ENCODE measurements around the gene BCAS3.
A peak's percentile ranks its signal among the peaks of the same experiment; 100 is the strongest.
"Not testable (repeated sequence)": the region's sequence is repeated elsewhere in the genome, so short reads cannot be mapped to it uniquely, and the experiment has no call there.

Gene BCAS3

DNA sequence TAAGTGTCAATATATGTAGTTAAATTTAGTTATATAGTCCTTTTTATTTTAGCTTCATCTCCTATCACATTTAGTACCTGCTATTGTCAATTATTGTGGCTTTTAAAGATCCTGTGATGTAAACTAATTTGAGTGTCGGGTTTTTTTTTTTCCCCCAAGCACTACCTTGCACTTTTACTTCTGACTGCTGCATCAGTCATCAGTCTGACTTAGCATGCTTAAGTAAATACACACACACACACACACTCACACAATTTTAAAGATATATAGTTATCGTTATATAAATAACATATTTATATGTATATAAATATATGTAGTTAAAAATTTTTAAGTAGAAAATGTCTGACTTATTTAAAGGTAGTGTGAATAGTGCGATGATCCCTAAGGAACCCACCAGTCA is 127.2 kb downstream of the BCAS3 start:
- DNase-seq, result no peak

DNA sequence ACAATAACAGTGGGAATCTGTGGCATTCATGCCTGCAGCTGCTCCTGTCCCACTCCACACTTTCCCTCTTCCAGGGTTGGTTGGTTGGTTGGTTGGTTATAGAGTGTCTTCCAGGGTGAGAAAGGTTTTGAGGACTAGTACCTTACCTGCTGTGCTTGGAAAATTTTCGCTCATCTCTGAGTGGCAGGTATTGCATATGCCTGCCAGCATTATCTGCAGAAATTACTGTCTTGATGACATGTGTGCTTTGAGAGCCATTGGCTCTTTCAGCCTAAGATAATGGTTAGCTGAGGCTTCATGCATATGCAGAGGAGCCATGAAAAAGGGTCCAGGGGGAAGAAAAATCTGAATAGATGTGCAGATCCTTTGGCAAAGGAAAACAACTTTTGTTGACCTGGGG is 131.8 kb downstream of the BCAS3 start:
- DNase-seq, result no peak

DNA sequence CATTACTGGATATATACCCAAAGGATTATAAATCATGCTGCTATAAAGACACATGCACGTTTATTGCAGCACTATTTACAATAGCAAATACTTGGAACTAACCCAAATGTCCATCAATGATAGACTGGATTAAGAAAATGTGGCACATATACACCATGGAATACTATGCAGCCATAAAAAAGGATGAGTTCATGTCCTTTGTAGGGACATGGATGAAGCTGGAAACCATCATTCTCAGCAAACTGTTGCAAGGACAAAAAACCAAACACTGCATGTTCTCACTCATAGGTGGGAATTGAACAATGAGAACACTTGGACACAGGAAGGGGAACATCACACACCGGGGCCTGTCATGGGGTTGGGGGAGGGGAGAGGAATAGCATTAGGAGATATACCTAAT is 137.3 kb downstream of the BCAS3 start:
- not testable (repeated sequence) for DNase-seq

DNA sequence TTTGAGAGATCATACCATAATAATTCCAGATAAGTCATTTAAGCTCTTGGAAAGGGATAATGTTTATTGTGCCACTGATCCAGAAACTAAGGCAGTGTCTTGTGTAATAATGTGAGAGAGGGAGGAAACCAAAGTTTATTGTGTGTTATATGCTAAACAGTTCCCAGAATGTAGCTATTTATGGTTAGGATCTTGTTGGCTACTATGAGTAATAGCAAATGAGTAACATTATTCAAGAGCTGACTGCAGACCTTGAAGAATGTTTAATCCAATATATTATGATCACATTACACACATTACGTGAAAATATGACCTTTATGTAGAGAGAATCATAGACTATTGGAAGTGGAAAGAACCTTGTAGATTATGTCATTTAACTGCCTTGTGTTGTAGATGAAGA is 139.5 kb downstream of the BCAS3 start:
- no peak for DNase-seq

GRCh38 chr17:60819447-60820130 is 141.9 kb downstream of the BCAS3 start:
- no peak for DNase-seq

GRCh38 chr17:60823515-60823914 is 145.9 kb downstream of the BCAS3 start:
- no peak for DNase-seq

GRCh38 chr17:60825351-60825750 is 147.7 kb downstream of the BCAS3 start:
- no peak for DNase-seq

- DNase-seq, result no peak
Observed at GRCh38 chr17:60827943-60828342, 150.3 kb downstream of the BCAS3 start.

DNA sequence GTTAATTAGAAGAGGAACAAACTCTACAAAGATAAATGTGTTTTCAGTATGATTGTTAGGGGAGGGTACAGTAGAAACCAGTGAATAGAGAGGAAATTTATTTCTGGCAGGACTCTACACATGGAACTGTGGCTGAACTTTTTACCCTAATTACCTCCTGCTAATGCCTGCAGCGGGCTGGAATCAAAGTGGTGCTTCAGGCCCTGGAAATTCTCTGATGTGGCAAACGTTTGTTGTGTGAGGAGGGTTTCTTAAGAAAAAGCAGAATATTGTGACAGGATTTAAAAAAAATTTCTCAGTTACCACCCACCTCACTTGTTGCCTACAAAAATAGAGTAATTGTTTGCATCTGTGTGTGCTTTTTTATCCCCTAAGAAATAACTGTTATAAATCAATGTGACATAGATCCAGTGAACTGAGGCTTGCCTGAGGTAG is 154.5 kb downstream of the BCAS3 start:
- DNase-seq, result no peak

DNA sequence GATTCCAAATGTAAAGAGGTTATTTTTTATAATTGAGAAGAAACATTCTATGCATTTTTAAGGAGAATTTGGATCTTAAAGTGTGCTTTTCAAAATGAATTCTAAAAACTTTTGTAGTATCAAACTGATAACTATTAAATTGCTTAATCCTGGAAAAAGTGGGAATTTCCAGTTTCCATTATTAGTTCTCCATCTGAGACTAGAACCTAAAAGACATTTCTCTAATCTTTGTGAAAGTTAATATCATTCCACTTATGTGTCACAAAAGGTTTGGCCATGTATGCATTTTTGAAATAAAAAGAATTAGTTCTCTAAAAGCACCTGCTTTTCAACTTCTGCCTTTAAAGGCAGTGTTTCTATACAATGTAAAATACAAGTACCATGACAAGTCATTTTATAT is 155.0 kb downstream of the BCAS3 start:
- no peak for DNase-seq

GRCh38 chr17:60840456-60840855 is 162.8 kb downstream of the BCAS3 start:
- no peak for DNase-seq

GRCh38 chr17:60845012-60845411 is 167.4 kb downstream of the BCAS3 start:
- no peak for DNase-seq

GRCh38 chr17:60846175-60846574 is 168.5 kb downstream of the BCAS3 start:
- no peak for DNase-seq

- no peak for DNase-seq
Observed at GRCh38 chr17:60851181-60851580, 173.5 kb downstream of the BCAS3 start.

DNA sequence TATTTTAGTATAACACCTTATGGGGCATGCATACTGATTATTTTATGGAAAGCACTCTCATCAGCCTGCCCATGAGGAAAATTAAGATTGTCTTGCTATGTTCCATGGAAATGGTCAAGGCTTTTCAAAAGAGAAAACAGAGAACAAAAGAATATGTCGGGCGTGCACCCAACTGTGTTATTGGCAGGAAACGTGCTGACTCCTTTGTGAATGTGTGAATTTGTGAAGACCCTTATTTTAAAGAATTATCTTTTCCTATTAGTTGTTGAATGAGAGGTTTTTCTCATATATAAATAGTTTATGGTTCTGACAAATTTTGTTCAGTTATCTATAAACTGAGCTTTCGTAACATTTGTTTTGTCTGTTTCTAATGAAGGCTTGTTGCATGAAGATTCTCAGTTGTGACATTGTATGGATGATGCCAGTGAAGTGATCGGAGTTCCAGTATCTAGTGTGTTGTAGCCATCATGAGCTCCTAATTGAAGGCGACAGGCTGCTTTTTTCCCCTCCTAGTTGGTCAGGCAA is 180.0 kb downstream of the BCAS3 start:
- no peak for DNase-seq

DNA sequence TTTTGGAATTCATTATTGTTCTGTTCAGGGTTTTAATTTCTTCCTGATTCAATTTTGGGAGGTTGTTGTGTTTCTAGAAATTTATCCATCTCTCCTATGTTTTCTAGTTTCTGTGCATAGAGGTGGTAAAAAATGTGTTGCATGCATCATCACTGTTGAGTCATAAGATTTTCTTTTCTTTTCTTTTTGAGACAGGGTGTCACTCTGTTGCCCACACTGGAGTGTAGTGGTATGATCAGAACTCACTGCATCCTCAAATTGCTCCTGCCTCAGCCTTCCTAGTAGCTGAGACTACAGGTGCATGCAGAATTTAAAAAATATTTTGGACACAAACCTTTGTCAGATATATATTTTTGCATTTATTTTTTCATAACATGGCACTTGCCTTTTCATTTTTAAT is 184.8 kb downstream of the BCAS3 start:
- DNase-seq, result peak; percentile 18

GRCh38 chr17:60863892-60864707 is 186.4 kb downstream of the BCAS3 start:
- DNase-seq, result peak; percentile 49

DNA sequence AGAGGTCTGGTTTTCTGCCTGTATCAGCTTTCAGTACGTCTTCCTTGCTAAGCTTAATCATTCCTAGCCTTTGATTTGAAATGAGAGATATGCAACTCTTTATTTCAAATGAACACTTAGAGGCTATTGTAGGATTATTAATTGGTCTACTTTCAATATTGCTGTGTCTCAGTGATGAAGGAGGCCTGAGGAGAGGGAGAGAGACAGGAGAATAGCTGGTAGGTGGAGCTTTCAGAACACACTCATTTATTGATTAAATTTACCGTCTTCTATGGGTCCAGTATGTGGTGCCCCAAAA is 187.0 kb downstream of the BCAS3 start:
- peak; percentile 61 for DNase-seq

- peak; percentile 30 for DNase-seq
Observed at GRCh38 chr17:60874772-60875171, 197.1 kb downstream of the BCAS3 start.

- not testable (repeated sequence) for DNase-seq
Observed at GRCh38 chr17:60886731-60887613, 209.3 kb downstream of the BCAS3 start.

DNA sequence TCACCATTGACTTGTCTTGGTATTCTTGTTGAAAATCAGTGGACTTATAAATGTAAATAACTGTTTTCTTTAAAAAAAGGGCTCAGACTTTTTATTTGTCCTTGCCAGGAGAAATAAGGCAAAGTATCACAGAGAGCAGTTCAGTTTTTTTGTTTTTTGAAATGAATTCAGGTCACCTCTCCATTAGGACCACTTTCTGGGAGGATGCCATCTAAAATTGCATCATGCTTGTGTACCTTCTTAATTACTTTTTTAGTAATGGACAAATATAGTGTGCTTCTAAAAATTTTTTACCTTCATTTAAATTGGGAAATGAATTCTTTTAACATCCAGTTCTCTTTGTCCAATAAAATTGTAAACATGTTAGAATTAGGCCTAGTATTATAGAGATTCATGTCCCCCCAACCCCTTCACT is 210.0 kb downstream of the BCAS3 start:
- DNase-seq, result no peak

DNA sequence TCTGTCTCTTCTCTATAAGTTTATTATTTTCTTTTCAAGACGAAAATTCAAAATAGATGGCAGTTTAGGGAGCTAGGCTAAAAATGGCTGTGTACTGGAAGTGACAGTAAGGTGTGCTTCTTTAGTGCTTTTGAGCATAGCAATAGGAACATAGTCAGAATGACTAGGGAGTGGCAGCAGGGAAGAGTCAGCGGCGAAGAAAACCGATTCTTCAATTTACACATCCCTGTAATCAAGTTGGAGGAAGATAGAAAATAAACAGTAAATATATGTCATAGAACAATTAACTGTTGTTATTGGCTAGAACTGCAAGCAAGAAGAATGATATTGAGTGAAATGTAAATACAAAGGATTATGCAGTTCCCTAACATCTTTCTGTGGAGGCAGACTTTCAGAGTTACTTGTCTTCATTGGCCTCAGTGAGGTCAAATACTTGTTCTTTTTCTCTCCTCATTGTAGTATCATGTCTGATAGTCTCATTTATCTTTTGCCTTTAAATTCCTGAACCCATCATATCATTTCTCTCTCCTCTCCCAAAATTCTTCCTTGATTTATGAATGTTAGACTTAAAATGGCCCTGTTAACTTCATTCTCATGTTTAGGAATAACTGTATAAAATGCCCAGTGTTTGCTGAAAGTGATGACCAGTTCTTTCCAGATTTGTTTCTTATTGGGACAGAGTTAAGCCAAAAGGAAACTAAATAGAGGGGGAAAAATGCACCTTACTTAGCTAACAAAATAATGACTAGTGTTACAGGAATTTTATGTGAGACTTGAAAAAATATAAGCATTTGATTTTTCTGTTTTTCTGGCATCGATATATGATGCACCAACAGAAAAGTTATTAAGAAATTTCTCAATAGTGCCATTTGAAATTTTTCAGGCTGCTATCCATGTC is 211.4 kb downstream of the BCAS3 start:
- DNase-seq, result no peak

All from activated CD4-positive, alpha-beta T cell treated with anti-CD3 and anti-CD28 coated beads, Interleukin-2, amount 50 U/mL, for 16 hours (primary cell).